GM12892 (cell line): ENCODE data around the gene ANOS1.
"Not testable (repeated sequence)": the region's sequence is repeated elsewhere in the genome, so short reads cannot be mapped to it uniquely, and the experiment has no call there.

Experiments used
- DNase-seq: peaks from one replicate; pipeline ENCODE4 v3.0.0; 2011; ENCODE audit not compliant: insufficient read length
- FAIRE-seq: peaks from 2 replicates; lab custom pipeline; 2011; peaks lifted over from hg19 to GRCh38; lab: Jason Lieb, UNC
- POLR2A ChIP-seq: IDR thresholded peaks from 2 replicates; pipeline ENCODE4 v1.6.1; 2011; ENCODE audit warnings: low read depth, low read length, control low read depth
- POLR2AphosphoS5 ChIP-seq: IDR thresholded peaks from 2 replicates; pipeline ENCODE4 v1.6.1; 2011; ENCODE audit warnings: low read depth, low read length, control low read depth
- TAF1 ChIP-seq: IDR thresholded peaks from 2 replicates; pipeline ENCODE4 v1.6.1; 2011; ENCODE audit warnings: low read depth, mild to moderate bottlenecking, control low read depth, low read length, borderline replicate concordance

The ANOS1 gene

GRCh38 chrX:8576821-8577220 is 155.1 kb downstream of the ANOS1 start:
- FAIRE-seq (no peak), DNase-seq (no peak)
- no peak for TF ChIP-seq TAF1
- TF ChIP-seq POLR2AphosphoS5 = no peak
- no peak for TF ChIP-seq POLR2A

- TF ChIP-seq POLR2A (no peak), POLR2AphosphoS5 (no peak), TAF1 (no peak)
- DNase-seq (no peak), FAIRE-seq (no peak)
Observed at GRCh38 chrX:8565729-8566128, 166.2 kb downstream of the ANOS1 start.

GRCh38 chrX:8548446-8548845 is 183.5 kb downstream of the ANOS1 start:
- no peak for DNase-seq
- FAIRE-seq = no peak
- no peak for TF ChIP-seq POLR2AphosphoS5

GRCh38 chrX:8546715-8547114 is 185.2 kb downstream of the ANOS1 start:
- TF ChIP-seq POLR2A (no peak), POLR2AphosphoS5 (no peak), TAF1 (no peak)
- DNase-seq (no peak), FAIRE-seq (no peak)

GRCh38 chrX:8520791-8521190 is 211.1 kb downstream of the ANOS1 start:
- DNase-seq (no peak), FAIRE-seq (no peak)
- TF ChIP-seq POLR2AphosphoS5 (no peak), TAF1 (no peak), POLR2A (no peak)

GRCh38 chrX:8520178-8520577 is 211.8 kb downstream of the ANOS1 start:
- DNase-seq (no peak), FAIRE-seq (no peak)
- TF ChIP-seq TAF1 (no peak), POLR2A (no peak), POLR2AphosphoS5 (no peak)

- DNase-seq = no peak
- FAIRE-seq = no peak
- TF ChIP-seq POLR2A = no peak
- no peak for TF ChIP-seq TAF1
- TF ChIP-seq POLR2AphosphoS5 = no peak
Observed at GRCh38 chrX:8504451-8504850, 227.5 kb downstream of the ANOS1 start.

- not testable (repeated sequence) for DNase-seq, FAIRE-seq
Observed at GRCh38 chrX:8502101-8502500, 229.8 kb downstream of the ANOS1 start.

- no peak for DNase-seq
- no peak for FAIRE-seq
Observed at GRCh38 chrX:8500203-8500602, 231.7 kb downstream of the ANOS1 start.

GRCh38 chrX:8495036-8495435 is 236.9 kb downstream of the ANOS1 start:
- not testable (repeated sequence) for DNase-seq, FAIRE-seq

More at GRCh38 chrX:8500203-8500602, 231.7 kb downstream of the ANOS1 start:
- TF ChIP-seq TAF1 = no peak

- no peak for FAIRE-seq
- DNase-seq = no peak
- no peak for TF ChIP-seq POLR2A
- no peak for TF ChIP-seq POLR2AphosphoS5
- no peak for TF ChIP-seq TAF1
Observed at GRCh38 chrX:8484360-8484949, 247.5 kb downstream of the ANOS1 start.
